Breast epithelium (tissue), 3 donors: ENCODE data around the gene DECR2.

ENCODE experiments used
- CTCF ChIP-seq, 3 donors: fragments of 450-650 bp; IDR thresholded peaks; one replicate each; pipeline ENCODE4 v1.5.1; 2016 to 2017; ENCODE audit warnings: antibody characterized with exemption in 3 of 3, mild to moderate bottlenecking in 3 of 3, moderate library complexity in 3 of 3
- POLR2A ChIP-seq: fragments of 450-650 bp; IDR thresholded peaks from one replicate; pipeline ENCODE4 v1.6.1; 2016; ENCODE audit warnings: antibody characterized with exemption, mild to moderate bottlenecking, moderate library complexity
- POLR2AphosphoS5 ChIP-seq, 3 donors: sonication (generic); formaldehyde crosslinking; IDR thresholded peaks; one replicate each; pipeline ENCODE4 v1.6.1; 2017; ENCODE audit warnings: antibody characterized with exemption in 3 of 3

GRCh38 chr16:444027-444426, 42.3 kb downstream of the DECR2 start:
- no peak for TF ChIP-seq CTCF (IDR thresholded peaks at IDR 0.05)
- no peak for TF ChIP-seq POLR2A
- no peak for TF ChIP-seq POLR2AphosphoS5 (IDR thresholded peaks at IDR 0.05)
